ENCODE data around the gene CPPED1. TPM values are rescaled to one million over a fixed set of nuclear protein-coding genes. Genes with fewer than 3 reads are reported as not detected.

CPPED1 gene
- total RNA-seq, 1 donor from 2014 or later, result 13.2 TPM

GRCh38 chr16:12614662-12615278, 188.9 kb downstream of the CPPED1 start:
- Mint-ChIP-seq H3K27ac (no peak overlapping the region), H3K27me3 (no peaks in the 10 kb centered on the region), H3K9me3 (ENCODE audit: low read depth) (no peaks in the 10 kb centered on the region), H3K4me3 (ENCODE audit: low read depth) (no peak overlapping the region), H3K4me1 (ENCODE audit: low read depth) (peaks cover 21% of the 10 kb centered on the region), H3K36me3 (ENCODE audit: insufficient read depth) (no peaks in the 10 kb centered on the region)
- no peak for DNase-seq (ENCODE audit: low spot score, unreplicated experiment)
- TF ChIP-seq CTCF (IDR thresholded peaks at IDR 0.05; ENCODE audit: unreplicated experiment), result no peak

- Mint-ChIP-seq H3K27ac (no peak overlapping the region), H3K4me3 (ENCODE audit: low read depth) (no peak overlapping the region), H3K9me3 (ENCODE audit: low read depth) (no peaks in the 10 kb centered on the region), H3K36me3 (ENCODE audit: insufficient read depth) (no peaks in the 10 kb centered on the region), H3K27me3 (no peaks in the 10 kb centered on the region), H3K4me1 (ENCODE audit: low read depth) (peaks cover 21% of the 10 kb centered on the region)
- TF ChIP-seq CTCF (IDR thresholded peaks at IDR 0.05; ENCODE audit: unreplicated experiment), result no peak
- DNase-seq (ENCODE audit: low spot score, unreplicated experiment), result no peak
These were observed 189.6 kb downstream of the CPPED1 start for GRCh38 chr16:12613992-12614661.

- Mint-ChIP-seq H3K27ac (no peak overlapping the region), H3K36me3 (ENCODE audit: insufficient read depth) (no peaks in the 10 kb centered on the region), H3K9me3 (ENCODE audit: low read depth) (peaks cover 4% of the 10 kb centered on the region), H3K4me3 (ENCODE audit: low read depth) (no peak overlapping the region), H3K27me3 (no peaks in the 10 kb centered on the region), H3K4me1 (ENCODE audit: low read depth) (peaks cover 21% of the 10 kb centered on the region)
- no peak for DNase-seq (ENCODE audit: low spot score, unreplicated experiment)
- TF ChIP-seq CTCF (IDR thresholded peaks at IDR 0.05; ENCODE audit: unreplicated experiment), result no peak
These were observed 190.3 kb downstream of the CPPED1 start for GRCh38 chr16:12613131-12613991.

- H3K27ac Mint-ChIP-seq, result no peak overlapping the region
These were observed 191.0 kb downstream of the CPPED1 start for GRCh38 chr16:12612598-12613101.

More at GRCh38 chr16:12612598-12613101, 191.0 kb downstream of the CPPED1 start:
- no peaks in the 10 kb centered on the region for H3K27me3 Mint-ChIP-seq
- H3K4me3 Mint-ChIP-seq (ENCODE audit: low read depth), result no peak overlapping the region
- peaks cover 21% of the 10 kb centered on the region for H3K4me1 Mint-ChIP-seq (ENCODE audit: low read depth)
- H3K36me3 Mint-ChIP-seq (ENCODE audit: insufficient read depth), result no peaks in the 10 kb centered on the region
- no peak for DNase-seq (ENCODE audit: low spot score, unreplicated experiment)
- TF ChIP-seq CTCF (IDR thresholded peaks at IDR 0.05; ENCODE audit: unreplicated experiment), result no peak
- H3K9me3 Mint-ChIP-seq (ENCODE audit: low read depth), result peaks cover 8% of the 10 kb centered on the region

All from progenitor cell of endocrine pancreas (in vitro differentiated cells).